Measurements from ENCODE around the gene GP9. TPM values are rescaled to one million over a fixed set of nuclear protein-coding genes. Genes with fewer than 3 reads are reported as not detected.

Gene GP9
- total and polyA plus RNA-seq, 5 donors from 2014 or later, result 3.7 TPM; not detected in 4

- DNase-seq, result no peak
- peaks cover 12% of the 10 kb centered on the region for H3K4me1 ChIP-seq (ENCODE audit: control insufficient read depth, insufficient read depth, low read length, poor library complexity, severe bottlenecking)
- ATAC-seq (ENCODE audit: low read depth in 2 of 2), result no peak
- Mint-ChIP-seq H3K4me3 (peak overlapping the region in 1 of 4 donors; percentile 49), H3K27me3 (peaks cover 15% of the 10 kb centered on the region), H3K27ac (no peak overlapping the region), H3K4me1 (peaks cover 7 to 24% (median 13%) of the 10 kb centered on the region in 4 donors), H3K9me3 (no peaks in the 10 kb centered on the region), H3K36me3 (no peaks in the 10 kb centered on the region)
- H3K27ac ChIP-seq (ENCODE audit: insufficient read depth, low read length, poor library complexity, severe bottlenecking), result no peak overlapping the region
- H3K9me3 ChIP-seq (ENCODE audit: control insufficient read depth in 2 of 2, low read length in 2 of 2), result no peaks in the 10 kb centered on the region
- H3K4me3 ChIP-seq (ENCODE audit: low read depth, low read length), result no peak overlapping the region
- H3K27me3 ChIP-seq (ENCODE audit: control insufficient read depth, insufficient read depth, low read length), result no peaks in the 10 kb centered on the region
- H3K36me3 ChIP-seq (ENCODE audit: control insufficient read depth, insufficient read depth, low read length), result no peaks in the 10 kb centered on the region
These were observed 36.7 kb upstream of the GP9 start for GRCh38 chr3:129023909-129024308.

- H3K4me3 ChIP-seq (ENCODE audit: low read depth, low read length), result no peak overlapping the region
- Mint-ChIP-seq H3K4me3 (peak overlapping the region in 3 of 4 donors; percentile 37 to 75 (median 45)), H3K36me3 (no peaks in the 10 kb centered on the region), H3K27me3 (peaks cover 15% of the 10 kb centered on the region), H3K4me1 (peaks cover 7 to 24% (median 12%) of the 10 kb centered on the region in 4 donors), H3K9me3 (no peaks in the 10 kb centered on the region), H3K27ac (peak overlapping the region in 2 of 3 donors; percentile 70 to 98)
- H3K9me3 ChIP-seq (ENCODE audit: control insufficient read depth in 2 of 2, low read length in 2 of 2), result no peaks in the 10 kb centered on the region
- H3K4me1 ChIP-seq (ENCODE audit: control insufficient read depth, insufficient read depth, low read length, poor library complexity, severe bottlenecking), result peaks cover 12% of the 10 kb centered on the region
- H3K27me3 ChIP-seq (ENCODE audit: control insufficient read depth, insufficient read depth, low read length), result no peaks in the 10 kb centered on the region
- H3K27ac ChIP-seq (ENCODE audit: insufficient read depth, low read length, poor library complexity, severe bottlenecking), result no peak overlapping the region
- DNase-seq (no peak), ATAC-seq (ENCODE audit: low read depth in 2 of 2) (no peak)
- no peaks in the 10 kb centered on the region for H3K36me3 ChIP-seq (ENCODE audit: control insufficient read depth, insufficient read depth, low read length)
These were observed 35.5 kb upstream of the GP9 start for GRCh38 chr3:129025108-129025507.

GRCh38 chr3:129025691-129026435, 34.7 kb upstream of the GP9 start:
- H3K27ac Mint-ChIP-seq, result peak overlapping the region; percentile 81 to 98 (median 98)
- H3K27ac ChIP-seq (ENCODE audit: insufficient read depth, low read length, poor library complexity, severe bottlenecking), result peak overlapping the region; percentile 69

DNA sequence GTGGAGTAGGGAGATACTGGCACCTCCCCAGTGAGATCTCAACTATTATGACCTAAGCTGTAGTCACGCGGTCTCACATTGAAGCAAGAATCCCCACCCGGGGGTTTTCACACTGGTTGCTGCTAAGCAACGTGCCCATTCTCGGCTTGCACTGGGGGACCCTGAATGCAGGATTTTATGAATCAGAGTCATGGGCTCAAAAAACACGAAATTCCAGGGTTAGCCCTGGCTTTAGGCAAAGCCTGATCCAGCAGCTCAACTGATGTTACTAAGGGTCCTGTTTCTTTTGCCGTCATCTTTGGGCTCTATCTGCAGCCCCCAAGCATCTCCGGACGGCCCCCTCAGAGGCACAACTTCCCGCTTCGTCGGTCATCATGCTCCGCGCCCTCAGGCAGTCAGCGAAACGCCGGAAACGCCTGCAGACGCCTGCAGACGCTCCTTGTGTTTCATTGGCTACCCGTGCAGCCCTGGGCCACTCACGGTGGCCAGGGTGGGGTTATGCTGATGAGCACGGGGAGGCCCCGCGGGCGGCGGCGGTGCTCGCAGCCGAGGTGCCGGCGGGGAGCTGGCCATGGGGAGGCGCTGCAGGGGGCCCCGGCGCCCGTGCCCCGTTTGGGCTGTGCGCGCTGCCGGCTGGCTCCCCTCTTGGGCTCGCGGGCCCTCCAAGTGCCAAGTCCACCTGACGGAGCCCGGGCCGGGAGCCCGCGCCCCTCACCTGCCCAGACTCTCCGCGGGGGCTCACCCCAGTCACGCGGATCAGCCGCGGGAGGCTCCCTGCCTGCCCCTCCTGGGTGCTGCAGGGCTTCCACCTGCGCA, 33.6 kb upstream of the GP9 start:
- DNase-seq, result peak; percentile 87 to 97 (median 92)

More at GRCh38 chr3:129025691-129026435, 34.7 kb upstream of the GP9 start:
- no peaks in the 10 kb centered on the region for H3K27me3 ChIP-seq (ENCODE audit: control insufficient read depth, insufficient read depth, low read length)
- H3K4me3 ChIP-seq (ENCODE audit: low read depth, low read length), result peak overlapping the region; percentile 76
- ATAC-seq (ENCODE audit: low read depth in 2 of 2) (no peak), DNase-seq (no peak)
- peaks cover 15% of the 10 kb centered on the region for H3K27me3 Mint-ChIP-seq
- peaks cover 12% of the 10 kb centered on the region for H3K4me1 ChIP-seq (ENCODE audit: control insufficient read depth, insufficient read depth, low read length, poor library complexity, severe bottlenecking)
- H3K4me1 Mint-ChIP-seq, result peaks cover 7 to 24% (median 12%) of the 10 kb centered on the region in 4 donors
- H3K36me3 ChIP-seq (ENCODE audit: control insufficient read depth, insufficient read depth, low read length), result no peaks in the 10 kb centered on the region
- H3K9me3 ChIP-seq (ENCODE audit: control insufficient read depth in 2 of 2, low read length in 2 of 2), result no peaks in the 10 kb centered on the region
- H3K36me3 Mint-ChIP-seq, result no peaks in the 10 kb centered on the region
- peak overlapping the region; percentile 79 to 94 (median 87) for H3K4me3 Mint-ChIP-seq
- no peaks in the 10 kb centered on the region for H3K9me3 Mint-ChIP-seq

DNA sequence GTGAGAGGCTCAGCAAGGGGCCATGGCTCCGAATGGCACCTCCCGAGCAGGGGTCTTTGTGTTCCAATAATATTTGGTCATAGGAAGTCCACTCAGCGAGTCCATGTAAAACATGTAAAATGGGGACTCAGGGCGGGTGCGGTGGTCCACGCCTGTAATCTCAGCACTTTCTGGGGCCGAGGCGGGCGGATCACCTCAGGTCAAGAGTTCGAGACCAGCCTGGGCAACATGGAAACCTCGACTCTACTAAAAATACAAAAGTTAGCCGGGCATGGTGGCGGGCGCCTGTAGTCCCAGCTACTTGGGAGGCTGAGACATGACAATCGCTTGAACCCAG, 33.1 kb upstream of the GP9 start:
- no peaks in the 10 kb centered on the region for H3K9me3 ChIP-seq (ENCODE audit: control insufficient read depth in 2 of 2, low read length in 2 of 2)
- H3K4me3 ChIP-seq (ENCODE audit: low read depth, low read length), result no peak overlapping the region
- Mint-ChIP-seq H3K27me3 (peaks cover 20% of the 10 kb centered on the region), H3K4me3 (peak overlapping the region in 2 of 4 donors; percentile 21 to 36), H3K27ac (no peak overlapping the region), H3K9me3 (no peaks in the 10 kb centered on the region), H3K36me3 (no peaks in the 10 kb centered on the region), H3K4me1 (peaks cover 7 to 24% (median 10%) of the 10 kb centered on the region in 4 donors)
- ATAC-seq (ENCODE audit: low read depth in 2 of 2), result no peak
- H3K27ac ChIP-seq (ENCODE audit: insufficient read depth, low read length, poor library complexity, severe bottlenecking), result peak overlapping the region; percentile 65
- peaks cover 12% of the 10 kb centered on the region for H3K4me1 ChIP-seq (ENCODE audit: control insufficient read depth, insufficient read depth, low read length, poor library complexity, severe bottlenecking)
- no peaks in the 10 kb centered on the region for H3K36me3 ChIP-seq (ENCODE audit: control insufficient read depth, insufficient read depth, low read length)
- H3K27me3 ChIP-seq (ENCODE audit: control insufficient read depth, insufficient read depth, low read length), result no peaks in the 10 kb centered on the region
- DNase-seq, result no peak

More for the DNA sequence above, 33.6 kb upstream of the GP9 start:
- peak overlapping the region; percentile 81 to 98 (median 98) for H3K27ac Mint-ChIP-seq
- no peaks in the 10 kb centered on the region for H3K9me3 Mint-ChIP-seq
- peaks cover 7 to 24% (median 11%) of the 10 kb centered on the region in 4 donors for H3K4me1 Mint-ChIP-seq
- peak overlapping the region; percentile 69 for H3K27ac ChIP-seq (ENCODE audit: insufficient read depth, low read length, poor library complexity, severe bottlenecking)
- H3K9me3 ChIP-seq (ENCODE audit: control insufficient read depth in 2 of 2, low read length in 2 of 2), result no peaks in the 10 kb centered on the region
- peaks cover 12% of the 10 kb centered on the region for H3K4me1 ChIP-seq (ENCODE audit: control insufficient read depth, insufficient read depth, low read length, poor library complexity, severe bottlenecking)
- ATAC-seq (ENCODE audit: low read depth in 2 of 2), result peak; percentile 100
- H3K4me3 ChIP-seq (ENCODE audit: low read depth, low read length), result peak overlapping the region; percentile 76
- H3K4me3 Mint-ChIP-seq, result peak overlapping the region; percentile 79 to 94 (median 87)
- H3K36me3 Mint-ChIP-seq, result no peaks in the 10 kb centered on the region
- H3K36me3 ChIP-seq (ENCODE audit: control insufficient read depth, insufficient read depth, low read length), result no peaks in the 10 kb centered on the region
- no peaks in the 10 kb centered on the region for H3K27me3 ChIP-seq (ENCODE audit: control insufficient read depth, insufficient read depth, low read length)
- peaks cover 15% of the 10 kb centered on the region for H3K27me3 Mint-ChIP-seq

DNA sequence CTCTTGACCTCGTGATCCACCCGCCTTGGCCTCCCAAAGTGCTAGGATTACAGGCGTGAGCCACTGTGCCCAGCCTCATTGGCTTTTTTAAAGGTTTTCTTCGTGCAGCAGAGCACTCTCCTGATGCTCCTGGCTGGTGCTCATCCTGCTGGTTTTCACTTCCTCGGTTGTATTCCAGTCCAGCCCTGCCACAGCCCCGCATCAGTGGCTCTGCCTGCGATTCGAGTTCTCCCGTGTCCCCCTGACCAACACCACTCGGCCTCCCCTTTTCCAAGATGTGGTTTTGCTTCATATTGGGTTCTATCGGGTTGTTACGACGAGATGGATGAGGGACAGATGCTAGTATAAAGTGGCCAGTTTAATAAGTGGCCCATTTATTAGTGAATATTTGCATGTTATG, 31.7 kb upstream of the GP9 start:
- Mint-ChIP-seq H3K27ac (peak overlapping the region in 2 of 3 donors; percentile 5 to 73), H3K9me3 (no peaks in the 10 kb centered on the region), H3K27me3 (peaks cover 18% of the 10 kb centered on the region), H3K4me1 (peaks cover 7 to 24% (median 10%) of the 10 kb centered on the region in 4 donors), H3K36me3 (no peaks in the 10 kb centered on the region), H3K4me3 (peak overlapping the region in 1 of 4 donors; percentile 19)
- DNase-seq (no peak), ATAC-seq (ENCODE audit: low read depth in 2 of 2) (no peak)
- Histone ChIP-seq H3K27ac (ENCODE audit: insufficient read depth, low read length, poor library complexity, severe bottlenecking) (no peak overlapping the region), H3K4me1 (ENCODE audit: control insufficient read depth, insufficient read depth, low read length, poor library complexity, severe bottlenecking) (peaks cover 12% of the 10 kb centered on the region), H3K27me3 (ENCODE audit: control insufficient read depth, insufficient read depth, low read length) (no peaks in the 10 kb centered on the region), H3K9me3 (ENCODE audit: control insufficient read depth in 2 of 2, low read length in 2 of 2) (no peaks in the 10 kb centered on the region), H3K4me3 (ENCODE audit: low read depth, low read length) (no peak overlapping the region), H3K36me3 (ENCODE audit: control insufficient read depth, insufficient read depth, low read length) (no peaks in the 10 kb centered on the region)

GRCh38 chr3:129030611-129031010, 30.0 kb upstream of the GP9 start:
- ATAC-seq (ENCODE audit: low read depth in 2 of 2) (no peak), DNase-seq (no peak)
- H3K9me3 Mint-ChIP-seq, result no peaks in the 10 kb centered on the region
- H3K36me3 Mint-ChIP-seq, result no peaks in the 10 kb centered on the region
- H3K4me1 ChIP-seq (ENCODE audit: control insufficient read depth, insufficient read depth, low read length, poor library complexity, severe bottlenecking), result peaks cover 12% of the 10 kb centered on the region
- no peaks in the 10 kb centered on the region for H3K36me3 ChIP-seq (ENCODE audit: control insufficient read depth, insufficient read depth, low read length)
- H3K27ac Mint-ChIP-seq, result no peak overlapping the region
- H3K9me3 ChIP-seq (ENCODE audit: control insufficient read depth in 2 of 2, low read length in 2 of 2), result no peaks in the 10 kb centered on the region
- peaks cover 17% of the 10 kb centered on the region for H3K27me3 Mint-ChIP-seq
- H3K4me3 ChIP-seq (ENCODE audit: low read depth, low read length), result no peak overlapping the region
- no peak overlapping the region for H3K27ac ChIP-seq (ENCODE audit: insufficient read depth, low read length, poor library complexity, severe bottlenecking)
- no peaks in the 10 kb centered on the region for H3K27me3 ChIP-seq (ENCODE audit: control insufficient read depth, insufficient read depth, low read length)
- H3K4me1 Mint-ChIP-seq, result peaks cover 6 to 14% (median 10%) of the 10 kb centered on the region in 4 donors
- H3K4me3 Mint-ChIP-seq, result no peak overlapping the region
